GM19043 (cell line): ENCODE data around the gene PKD1L1.

ENCODE experiments used
- ATAC-seq: cut with Tn5 transposase; IDR thresholded peaks from one replicate; pipeline ENCODE4 v1.9.1; 2021; ENCODE audit warnings: low read depth; ENCODE audit not compliant: unreplicated experiment

The PKD1L1 gene

DNA sequence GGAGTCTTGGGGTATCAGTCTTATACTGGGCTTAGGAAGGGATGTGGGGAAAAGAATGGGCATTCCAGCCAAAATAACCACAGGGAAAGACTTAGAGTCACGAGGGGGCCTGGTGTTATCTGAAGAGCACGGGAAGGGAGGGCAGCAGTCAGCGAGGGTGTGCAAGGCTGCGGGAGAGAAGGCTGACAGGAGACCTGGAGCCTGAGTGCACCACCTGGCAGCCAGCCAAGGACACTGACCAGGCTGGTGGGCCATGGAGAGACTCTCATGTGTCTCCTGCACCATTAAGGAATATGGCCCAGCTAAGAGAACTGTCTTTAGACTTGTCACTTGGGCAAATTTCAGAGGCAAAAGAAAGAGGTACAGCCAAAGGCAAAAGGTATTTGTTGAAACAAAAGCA lies 69.6 kb downstream of the PKD1L1 start:
- ATAC-seq = no peak

DNA sequence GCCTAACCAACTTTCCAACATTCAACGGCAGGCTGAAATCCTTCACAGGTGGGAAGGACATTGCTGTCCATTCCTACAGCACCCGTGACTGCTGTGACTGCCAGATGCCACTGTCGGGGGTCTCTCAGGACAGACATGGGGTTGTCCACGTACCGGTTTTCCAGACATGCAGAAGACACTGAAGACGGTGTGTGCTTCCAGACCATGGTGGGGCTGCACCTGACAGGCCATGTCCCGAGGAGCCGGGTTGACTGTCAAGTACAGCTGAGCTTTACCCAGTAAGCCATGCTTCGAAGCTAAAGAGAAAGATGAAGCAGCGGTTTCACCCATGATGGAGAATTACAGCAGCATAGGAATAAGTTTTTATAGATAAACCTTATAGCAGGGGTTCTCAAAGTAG lies 70.9 kb downstream of the PKD1L1 start:
- no peak for ATAC-seq

DNA sequence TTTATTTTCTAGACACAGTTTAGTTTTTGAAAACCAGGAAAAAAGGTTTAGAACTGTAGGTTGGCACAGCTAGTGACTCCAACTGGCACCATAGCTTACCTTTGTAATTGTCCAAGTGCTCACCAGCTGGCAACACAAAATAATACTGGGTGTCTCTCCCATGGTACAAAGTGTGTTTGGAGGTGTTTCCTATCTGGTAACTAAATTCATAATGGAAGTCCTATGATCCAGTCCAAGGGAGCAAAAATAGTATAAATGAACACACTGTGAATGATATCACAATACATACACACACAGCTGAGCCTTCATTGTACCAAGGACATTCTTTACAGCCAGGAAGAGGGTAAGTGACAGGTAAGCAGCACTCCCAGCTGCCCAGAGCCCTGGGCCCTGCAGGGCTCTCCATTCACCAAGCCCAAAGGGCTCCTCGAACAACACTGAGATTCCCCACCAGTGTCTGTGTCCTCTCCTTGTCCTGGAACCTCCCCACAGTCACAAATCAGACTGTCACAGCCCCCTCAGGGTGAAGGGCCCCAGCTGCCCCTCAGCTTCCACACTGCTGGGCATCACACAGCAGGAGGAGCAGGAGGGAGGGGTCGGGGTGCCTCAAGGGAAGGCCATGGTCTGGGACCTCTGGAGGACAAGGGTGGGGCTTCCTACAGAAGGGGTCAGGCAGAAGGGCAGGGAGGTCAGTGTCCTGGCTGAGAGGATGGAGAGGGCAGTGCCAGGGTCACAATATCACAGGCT lies 72.1 kb downstream of the PKD1L1 start:
- ATAC-seq = no peak

DNA sequence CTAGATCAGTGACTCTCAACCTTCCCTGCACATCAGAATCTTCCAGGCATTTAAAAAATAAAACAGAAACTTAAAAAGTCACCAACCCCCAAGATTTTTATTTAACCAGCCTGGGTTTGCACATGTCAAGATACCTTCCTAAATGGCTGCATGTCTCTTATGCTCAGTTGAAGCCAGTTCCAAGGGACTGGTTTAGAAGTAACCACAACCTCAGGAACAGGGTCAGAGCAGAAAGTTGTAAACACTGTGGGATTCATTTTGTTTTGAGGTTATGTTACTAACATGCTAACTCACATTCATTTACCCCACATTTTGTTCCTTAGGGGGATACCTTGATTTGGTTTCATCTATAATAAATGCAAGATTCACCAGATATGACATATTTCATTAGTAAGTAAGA lies 72.9 kb downstream of the PKD1L1 start:
- ATAC-seq = no peak

DNA sequence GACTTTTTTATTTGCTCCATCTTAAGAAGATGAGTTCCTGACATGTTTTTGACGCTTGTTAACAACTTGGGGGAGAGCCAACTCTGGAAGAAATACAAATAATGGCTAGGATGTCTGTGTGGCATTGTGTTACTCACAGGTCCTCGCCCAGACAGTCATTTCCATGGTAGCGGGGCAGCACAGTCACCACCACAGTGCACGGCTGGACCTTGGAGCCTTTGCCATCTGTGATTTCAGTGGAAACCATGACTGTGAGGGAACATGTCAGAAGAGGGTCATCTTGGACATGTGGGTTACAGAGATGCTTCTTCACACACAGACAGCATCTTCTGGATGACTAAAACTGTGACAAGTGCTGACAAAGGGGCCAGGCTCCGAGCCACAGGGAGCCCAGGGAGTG lies 74.5 kb downstream of the PKD1L1 start:
- no peak for ATAC-seq

DNA sequence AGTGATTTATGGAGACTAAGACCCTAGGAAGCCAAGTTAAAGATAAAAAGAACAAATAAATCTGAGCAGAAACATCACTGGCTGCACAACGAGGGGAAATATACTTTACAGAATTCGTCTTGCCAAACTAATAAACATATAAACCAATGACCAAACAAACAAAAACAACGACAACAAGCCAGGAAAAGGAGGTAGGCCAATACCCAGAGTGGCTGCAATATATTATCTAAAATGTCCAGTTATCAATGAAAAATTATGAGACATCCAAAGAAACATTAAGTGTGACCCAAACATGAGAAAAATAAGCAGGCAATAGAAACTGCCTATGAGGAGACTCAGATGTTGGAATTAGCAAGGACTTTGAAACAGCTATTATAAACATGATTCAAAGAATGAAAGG lies 81.0 kb downstream of the PKD1L1 start:
- ATAC-seq = no peak

DNA sequence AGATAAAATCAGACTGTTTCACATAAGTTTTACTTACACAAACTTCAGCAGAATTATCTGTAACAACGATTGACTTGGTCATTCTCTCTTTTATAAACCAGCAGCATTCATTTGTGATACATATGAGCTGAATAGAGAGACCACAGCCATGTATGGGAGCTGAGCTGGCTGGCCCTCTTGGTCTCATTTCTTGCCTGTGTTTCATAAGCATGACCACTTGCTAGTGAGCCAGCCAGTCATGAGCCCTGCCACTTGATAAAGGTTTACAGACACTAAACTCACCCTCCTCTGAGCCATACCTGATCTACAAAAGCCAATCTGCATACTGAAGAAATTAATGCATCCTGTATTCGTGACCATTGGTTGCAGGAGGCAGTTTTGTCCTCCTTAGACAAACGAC lies 82.1 kb downstream of the PKD1L1 start:
- ATAC-seq = no peak

DNA sequence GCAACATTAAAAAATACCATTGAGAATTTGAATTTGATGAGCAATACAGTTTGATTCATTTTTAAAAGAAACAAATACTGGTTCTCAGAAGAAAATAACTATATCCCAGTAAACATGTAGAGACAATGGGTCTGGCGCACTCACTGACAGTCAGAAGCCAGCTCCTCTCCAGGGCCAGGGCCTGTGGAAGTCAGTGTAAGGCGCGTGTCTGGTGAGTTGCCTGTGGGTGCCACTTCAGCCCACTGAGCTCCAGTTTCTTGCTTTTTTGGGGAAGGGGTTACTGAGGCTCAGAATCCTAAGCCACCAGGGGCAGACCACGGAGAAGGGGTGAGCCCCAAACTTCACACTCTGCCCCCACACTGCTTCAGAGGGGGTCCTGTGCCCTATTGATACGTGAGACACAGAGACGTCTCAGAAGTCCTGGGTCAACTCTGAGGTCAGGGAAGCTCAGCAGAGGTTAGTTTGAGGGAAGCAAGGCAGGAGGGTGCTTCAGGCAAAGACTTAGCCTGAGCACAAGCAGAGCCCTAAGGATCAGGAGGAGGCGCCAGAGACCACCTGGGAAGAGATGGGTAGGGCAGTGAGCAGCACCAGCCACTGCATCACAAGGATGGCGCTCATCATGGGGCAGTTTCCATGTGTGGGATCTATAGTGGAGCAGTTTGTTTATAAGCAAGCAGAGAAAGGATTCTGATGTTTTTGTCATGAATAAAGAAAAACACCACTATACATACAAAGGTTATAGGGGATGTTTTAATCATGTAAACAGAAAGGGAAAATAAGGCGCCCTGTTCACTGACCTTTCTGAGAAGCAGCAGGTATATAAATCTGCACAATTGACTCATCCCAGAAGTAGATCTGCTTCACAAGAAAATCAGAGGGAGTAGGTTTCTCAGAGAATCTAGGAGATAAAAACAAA lies 95.7 kb downstream of the PKD1L1 start:
- ATAC-seq = no peak

DNA sequence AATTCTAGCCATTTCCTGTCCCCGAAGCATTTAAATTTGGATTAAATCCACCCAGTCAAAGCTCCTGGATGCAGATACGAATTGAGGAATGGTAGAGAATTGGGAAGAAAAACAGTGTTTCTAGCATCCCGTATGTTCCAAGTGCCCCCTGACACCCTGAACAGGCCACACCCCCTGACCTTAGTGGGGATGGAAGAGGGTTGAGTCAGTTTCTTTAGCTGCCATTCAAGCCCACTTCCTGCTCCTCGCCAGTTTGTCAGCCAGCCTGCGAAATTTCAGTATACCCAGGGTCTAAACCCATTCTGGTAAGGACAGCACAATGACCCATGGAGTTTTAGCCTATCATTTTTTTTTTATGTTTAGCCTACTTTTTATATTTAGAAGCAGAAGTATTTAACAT lies 101.1 kb downstream of the PKD1L1 start:
- no peak for ATAC-seq

DNA sequence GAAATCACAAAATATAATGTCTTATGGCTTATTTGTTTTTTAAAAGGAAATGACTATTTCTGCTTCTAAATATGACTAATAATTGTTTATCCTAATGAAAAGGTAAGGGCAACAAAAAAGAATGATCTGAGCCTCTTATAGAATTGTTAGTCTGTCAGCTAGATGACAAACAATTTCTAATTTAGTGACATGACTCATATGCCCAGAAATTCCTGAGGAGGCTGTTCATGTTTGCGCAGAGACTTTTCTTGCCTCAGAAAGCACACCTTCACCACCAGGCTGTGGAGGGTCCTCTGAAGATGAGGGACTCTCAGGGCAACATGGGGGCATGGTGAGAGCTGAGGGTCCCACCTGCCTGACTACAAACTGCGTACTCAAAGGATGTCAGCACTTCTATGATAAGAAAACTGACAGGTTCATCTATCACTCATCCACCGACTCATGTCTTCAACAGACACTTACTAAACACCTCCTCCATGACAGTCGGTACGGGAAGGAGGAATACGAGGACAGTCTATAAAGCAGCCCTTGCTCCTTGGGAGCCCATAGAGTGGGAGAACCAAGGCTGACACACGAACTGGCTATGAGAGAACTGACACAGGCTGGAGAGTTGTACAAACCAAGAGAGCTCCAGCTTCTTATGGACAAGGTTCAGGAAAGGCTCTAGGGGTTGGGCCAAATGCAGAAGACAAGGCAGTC lies 102.0 kb downstream of the PKD1L1 start:
- no peak for ATAC-seq

DNA sequence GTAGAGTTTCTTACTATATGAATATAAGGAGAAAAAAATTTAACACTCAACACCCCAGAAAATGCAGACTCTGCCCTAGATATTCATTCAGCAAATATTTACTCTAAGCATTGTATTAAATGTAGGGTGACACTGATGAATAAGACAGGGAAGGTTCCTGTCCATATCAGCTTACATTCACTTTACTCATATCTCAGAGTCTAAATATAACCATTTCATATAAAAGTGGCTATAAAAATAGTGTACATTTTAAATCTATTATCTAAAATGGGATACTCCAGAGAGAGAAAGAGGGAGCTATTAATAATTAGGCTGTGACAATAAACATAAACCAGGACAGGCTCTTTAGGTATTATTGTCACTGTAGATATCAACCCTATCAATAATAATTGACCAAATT lies 104.0 kb downstream of the PKD1L1 start:
- no peak for ATAC-seq

DNA sequence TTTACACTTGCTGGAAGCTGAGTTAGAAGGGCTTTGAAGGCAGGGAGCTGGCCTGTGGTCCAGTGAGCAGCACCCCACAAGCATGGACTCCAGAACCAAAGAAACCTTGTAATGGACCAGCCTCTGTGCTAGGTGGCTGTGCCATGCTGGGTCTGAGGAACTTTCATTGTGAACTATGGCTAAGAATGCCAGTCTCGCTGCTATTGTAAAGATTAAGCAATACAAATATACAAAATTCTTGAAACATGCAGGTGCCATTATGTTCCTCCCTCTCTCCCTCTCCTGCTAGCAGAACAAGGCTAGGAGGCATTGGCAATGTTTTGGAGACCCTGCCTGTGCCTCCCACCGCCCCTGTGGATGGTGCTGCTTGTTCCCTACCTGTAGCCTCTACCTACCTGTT lies 105.0 kb downstream of the PKD1L1 start:
- ATAC-seq = no peak

DNA sequence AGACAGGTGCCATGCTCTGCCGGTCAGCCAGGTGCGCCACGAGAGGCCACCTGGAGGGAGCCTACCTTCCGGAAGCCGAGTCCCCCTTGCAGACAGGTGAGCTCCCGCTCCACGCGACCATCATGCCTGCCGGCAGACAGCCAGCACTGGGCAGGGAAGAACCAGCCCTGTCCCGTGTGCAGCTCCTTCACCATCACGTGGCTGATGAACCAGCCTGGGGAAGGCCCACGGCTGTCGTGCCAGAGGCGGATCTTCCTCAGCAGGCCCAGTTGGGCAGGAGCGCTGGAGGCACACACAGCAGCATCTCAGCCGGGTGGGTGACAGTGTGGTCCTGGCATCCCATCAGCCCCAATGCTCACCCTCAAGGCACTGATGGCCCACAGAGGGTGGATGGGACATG lies 108.9 kb downstream of the PKD1L1 start:
- no peak for ATAC-seq

DNA sequence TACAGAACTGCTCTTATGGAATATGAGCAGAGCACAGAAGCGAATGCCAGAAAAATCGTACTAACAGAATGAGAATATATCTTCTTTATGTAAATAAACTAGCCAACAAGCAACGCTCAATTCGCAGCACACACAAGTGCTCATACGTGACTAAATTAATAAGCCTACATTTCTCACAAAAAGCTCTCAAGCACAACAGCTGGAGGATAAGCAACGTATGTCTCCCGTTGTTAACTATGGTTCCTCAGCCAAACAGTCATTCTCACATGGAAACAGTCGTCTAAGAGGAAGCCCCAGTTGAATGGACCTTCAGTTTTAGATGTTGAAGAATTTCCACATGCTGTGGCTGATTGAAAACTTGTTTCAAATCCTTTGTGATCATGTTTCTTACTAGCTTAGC lies 110.4 kb downstream of the PKD1L1 start:
- no peak for ATAC-seq

DNA sequence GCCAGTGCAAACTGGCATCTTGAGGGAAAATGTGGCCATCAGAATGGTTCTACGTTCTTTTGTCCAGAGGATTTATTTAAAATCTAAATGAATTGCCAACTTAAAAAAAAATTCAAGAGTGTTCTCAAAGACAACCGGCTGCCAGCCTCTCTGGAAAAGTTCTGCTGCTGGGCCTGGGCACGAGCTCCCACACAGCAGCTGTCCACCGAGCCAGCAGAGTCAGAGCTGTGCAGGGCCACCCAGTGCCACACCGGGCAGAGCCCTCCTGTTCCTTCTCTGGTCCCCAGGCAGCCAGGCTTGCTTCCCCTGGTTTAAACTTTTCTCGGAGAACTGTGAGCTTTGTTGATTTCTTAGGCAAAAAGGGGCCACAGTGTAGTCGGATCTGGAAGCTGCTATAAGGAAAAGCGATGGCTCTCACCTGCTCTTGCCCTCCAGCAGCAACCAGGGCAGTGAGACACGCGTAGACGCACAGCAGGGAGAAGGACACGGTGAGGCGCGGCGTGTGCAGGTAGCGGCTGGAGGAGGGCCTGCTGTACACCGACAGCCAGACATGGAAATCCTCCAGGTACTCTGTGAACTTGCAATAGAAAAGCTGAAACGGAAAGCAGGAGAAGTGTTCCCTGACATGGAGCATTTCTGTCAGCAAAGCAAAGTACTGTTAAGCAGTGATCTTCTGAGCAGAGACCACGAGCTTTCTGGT lies 111.6 kb downstream of the PKD1L1 start:
- no peak for ATAC-seq

DNA sequence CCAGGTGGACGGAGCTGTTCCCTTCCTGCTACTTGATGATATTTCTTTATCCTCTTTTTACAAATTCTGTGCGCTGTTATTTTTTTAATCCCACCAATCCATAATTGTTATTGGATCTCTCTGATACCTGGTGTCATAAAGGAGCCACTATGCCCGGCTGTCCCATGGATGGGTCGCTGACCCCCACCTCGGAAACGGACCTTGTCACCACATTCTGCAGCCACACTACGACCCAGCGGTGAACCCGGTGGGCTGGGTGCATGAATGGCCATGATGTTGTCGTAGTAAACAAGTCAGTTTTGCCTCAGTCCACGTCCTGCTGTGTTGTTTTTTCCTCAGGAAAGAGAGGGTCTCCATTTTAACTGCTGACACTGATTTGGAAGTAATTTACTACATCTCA lies 112.2 kb downstream of the PKD1L1 start:
- no peak for ATAC-seq

DNA sequence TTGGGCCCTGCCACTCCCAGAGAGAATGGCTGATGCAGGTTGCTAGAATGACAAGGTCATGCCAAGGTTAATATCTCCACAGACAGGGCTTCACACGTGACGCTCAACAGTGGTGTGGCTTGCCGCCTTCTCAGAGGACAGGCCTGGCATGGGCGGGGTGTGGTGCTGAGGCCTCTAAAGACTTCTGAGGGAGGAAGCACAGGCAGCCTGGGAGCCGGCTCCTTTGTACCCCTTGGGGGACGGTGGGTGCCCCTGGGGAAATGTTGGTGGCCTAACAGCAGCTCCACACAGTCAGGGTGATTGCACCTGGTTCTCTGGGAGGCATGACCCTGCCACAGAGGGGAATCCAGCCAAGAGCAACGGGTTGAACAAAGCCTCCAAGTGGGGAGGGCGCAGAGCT lies 115.1 kb downstream of the PKD1L1 start:
- no peak for ATAC-seq

DNA sequence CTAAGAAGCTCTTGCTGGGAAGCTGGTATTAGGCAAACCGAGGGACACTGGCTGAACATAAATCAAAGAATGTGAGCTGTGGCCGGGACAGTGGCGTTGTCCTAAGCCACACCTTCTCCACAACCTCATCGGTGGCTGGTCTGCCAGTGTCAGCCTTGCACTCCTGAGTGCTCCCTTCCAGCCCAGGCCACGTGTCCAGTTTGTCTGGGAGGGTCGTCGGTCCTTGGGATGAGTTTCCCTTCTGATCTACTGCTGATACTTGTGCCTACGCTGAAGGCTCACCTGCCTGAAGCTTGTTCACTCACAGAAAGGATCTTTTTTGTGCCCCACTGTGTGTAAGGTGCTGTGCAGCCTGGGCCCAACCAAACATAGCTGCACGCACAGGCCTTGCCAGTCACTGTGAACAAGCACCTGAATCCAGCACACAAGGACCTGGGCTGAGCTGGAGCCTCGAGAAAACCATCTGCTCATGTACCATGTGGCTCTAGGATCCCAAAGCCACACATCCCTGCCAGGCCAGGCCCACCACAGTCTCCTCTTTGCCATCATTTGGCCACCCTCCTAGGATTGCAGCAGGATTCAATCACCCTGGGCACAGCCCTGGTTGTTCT lies 116.1 kb downstream of the PKD1L1 start:
- no peak for ATAC-seq

DNA sequence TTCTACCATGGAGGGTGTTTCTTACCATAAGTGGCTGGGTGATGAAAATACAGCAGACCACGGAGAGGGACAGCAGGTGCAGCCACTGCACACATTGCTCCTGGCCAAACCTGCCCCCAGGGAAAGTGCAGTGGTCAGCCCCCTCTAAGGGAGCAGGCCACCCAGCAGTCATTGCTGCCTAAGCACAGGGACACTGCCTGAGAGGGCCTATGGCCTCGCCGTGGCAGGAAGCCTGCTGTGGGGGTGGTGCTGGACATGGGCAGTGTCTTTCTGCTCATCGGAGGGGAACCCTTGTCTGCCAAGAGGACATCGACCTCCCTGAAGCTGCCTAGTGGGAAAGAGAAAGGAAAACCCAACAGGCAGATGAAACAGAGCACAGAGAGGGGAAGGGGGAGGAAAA lies 118.3 kb downstream of the PKD1L1 start:
- ATAC-seq = no peak

DNA sequence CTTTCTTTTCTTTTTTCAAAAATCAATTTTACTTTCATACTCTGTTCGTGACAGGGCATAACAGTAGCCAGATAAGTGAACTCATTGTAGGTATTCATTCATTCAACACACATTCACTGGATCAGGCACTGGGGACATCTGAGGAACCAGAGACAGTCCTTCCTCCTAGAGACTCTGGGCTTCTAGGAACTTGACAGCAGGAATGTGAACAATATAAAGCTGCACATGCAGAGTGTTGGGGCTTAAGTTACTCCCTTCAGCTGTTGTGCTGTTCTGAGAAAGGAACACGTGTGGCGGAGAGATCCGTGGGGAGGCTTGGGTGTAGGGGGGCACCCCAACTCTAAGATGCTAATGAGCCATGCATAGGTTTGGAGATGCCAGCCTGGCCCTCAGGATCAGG lies 120.4 kb downstream of the PKD1L1 start:
- ATAC-seq = no peak
